ENCODE results near the gene YWHAG.
"Not testable (repeated sequence)": the region's sequence is repeated elsewhere in the genome, so short reads cannot be mapped to it uniquely, and the experiment has no call there.

GRCh38 chr7:76292911-76293310 is 65.9 kb downstream of the YWHAG start:
- not testable (repeated sequence) for TF ChIP-seq CTCF, POLR2A (IDR thresholded peaks at IDR 0.05)

All from heart left ventricle (tissue), 13 donors.